Activated naive CD4-positive, alpha-beta T cell (primary cell): Measurements from ENCODE around the gene FIBCD1.
"Not testable (repeated sequence)": the region's sequence is repeated elsewhere in the genome, so short reads cannot be mapped to it uniquely, and the experiment has no call there.

Experiments
- DNase-seq, 4 experiments: peaks; one replicate each; lab custom pipeline; 2025; lab: John Stamatoyannopoulos, UW

Gene FIBCD1

GRCh38 chr9:130973686-130974281 lies 34.7 kb upstream of the FIBCD1 start:
- DNase-seq = no peak

DNA sequence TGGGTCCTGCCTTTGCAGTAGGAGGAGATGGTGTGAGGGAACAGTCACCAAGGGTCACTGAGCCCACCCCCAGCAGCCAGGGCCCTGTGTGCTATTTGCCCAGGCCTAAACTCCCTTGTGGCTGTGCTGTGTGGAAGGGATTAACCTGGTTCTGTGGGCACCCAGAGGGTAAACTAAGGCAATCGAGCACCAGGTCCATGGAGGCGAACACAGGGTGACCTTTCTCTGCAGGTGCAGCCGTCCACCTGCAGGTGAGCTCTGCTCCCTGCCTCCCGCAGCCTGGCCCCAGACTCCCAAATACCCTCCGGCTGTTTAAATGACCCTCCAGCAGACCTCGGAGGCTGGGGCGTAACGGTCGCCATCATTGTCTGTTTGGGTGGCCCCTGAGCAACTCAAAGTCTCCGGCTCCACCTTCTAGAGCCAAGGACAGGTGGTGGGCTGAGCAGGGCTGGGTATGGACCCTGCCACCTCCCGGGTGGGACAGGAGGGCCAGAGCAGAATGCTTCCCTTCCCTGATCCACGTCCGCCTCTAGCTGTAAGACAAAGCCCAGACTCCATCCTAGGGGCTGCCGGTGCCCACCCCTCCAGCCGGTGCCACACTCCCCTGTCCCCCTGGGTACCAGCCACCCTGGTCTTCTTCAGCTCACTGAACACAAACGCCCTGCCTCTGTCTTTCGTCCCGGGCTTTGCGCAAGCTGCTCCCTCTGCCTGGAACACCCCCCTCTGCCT lies 34.1 kb upstream of the FIBCD1 start:
- DNase-seq = no peak

DNA sequence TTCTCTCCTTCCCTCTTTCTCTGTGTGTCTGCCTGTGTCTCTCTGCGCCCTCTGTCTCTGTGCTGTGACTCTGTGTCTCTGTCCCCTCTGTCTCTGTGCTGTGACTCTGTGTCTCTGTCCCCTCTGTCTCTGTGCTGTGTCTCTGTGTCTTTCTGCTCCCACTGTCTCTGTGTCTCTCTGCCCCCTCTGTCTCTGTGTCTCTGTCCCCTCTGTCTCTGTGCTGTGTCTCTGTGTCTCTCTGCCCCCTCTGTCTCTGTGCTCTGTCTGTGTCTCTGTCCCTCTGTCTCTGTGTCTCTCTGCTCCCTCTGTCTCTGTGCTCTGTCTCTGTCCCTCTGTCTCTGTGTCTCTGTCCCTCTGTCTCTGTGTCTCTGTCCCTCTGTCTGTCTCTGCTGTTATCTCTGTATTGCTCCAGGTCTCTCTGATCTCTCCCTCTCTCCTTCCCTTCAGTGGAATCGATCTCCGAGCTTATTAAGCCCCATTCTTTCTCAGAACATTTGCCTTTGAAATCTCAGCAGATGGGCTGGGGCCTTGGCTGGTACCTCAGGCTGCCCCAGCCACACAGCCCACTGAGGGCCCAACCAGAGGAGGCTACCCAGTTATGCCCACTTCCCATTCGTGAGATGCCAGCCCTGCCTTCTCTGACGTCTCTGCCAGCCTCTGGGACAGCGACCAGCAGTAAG lies 33.4 kb upstream of the FIBCD1 start:
- DNase-seq = no peak

DNA sequence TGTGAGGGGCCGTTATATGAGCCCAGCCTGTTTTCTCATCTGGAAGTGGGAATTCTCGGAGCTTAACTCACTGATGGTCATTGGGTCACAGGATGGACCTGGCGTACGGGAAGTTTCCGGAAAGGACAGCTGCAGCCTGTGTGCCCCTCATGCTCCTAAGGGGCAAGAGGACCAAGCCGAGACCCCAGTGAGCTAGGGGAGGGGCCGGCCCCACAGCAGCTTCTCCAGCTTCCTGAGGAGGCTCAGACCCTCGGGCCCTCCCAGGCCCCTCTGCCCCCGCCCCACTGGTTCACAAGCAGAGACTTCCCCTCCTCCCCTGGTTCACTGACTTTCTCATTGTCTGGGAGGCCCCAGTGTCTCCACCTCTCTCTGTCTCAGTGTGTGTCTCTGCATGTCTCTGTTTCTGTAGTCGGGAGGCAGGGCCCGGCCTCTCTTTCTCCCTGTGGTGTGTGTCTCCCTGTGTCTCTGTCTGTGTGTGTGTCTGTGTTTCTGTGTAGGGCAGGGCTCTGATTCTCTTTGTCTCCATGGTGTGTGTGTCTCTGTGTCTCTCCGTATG lies 32.3 kb upstream of the FIBCD1 start:
- DNase-seq = no peak

DNA sequence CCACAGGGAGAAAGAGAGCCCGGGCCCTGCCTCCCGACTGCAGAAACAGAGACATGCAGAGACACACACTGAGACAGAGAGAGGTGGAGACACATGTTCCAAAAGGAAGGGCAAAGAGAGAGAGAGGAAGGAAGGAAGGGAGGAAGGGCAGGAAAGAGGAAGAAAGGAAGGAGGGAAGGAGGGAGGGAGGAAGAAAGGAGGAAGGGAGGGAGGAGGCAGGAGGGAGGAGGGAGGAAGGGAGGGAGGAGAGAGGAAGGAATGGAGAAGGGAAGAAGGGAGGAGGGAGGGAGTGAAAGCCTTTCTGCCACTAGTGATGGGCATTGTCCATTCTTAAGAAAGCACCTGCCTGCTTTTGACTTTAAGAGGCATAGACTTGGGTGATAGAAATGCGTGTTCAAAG lies 31.8 kb upstream of the FIBCD1 start:
- DNase-seq = no peak

DNA sequence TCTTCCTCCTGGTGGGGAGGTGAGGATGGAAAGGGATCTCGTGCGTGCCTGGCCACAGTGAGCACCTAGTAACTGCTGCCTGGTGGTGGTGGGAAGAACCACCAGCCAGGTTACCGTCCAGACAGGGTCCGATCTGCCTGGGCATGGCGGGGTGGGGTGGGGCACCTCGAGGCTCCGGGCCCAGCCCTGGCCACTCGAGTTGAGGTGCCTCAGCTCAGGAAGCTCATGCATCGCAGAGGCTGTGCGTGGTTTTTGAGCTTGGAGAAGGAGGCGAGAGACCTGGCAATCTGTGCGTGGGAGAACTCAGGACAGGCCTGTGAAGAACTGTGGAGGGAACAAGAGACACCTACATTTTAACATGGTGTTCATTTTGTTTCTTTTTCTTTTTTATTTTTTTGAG lies 31.0 kb upstream of the FIBCD1 start:
- no peak for DNase-seq

DNA sequence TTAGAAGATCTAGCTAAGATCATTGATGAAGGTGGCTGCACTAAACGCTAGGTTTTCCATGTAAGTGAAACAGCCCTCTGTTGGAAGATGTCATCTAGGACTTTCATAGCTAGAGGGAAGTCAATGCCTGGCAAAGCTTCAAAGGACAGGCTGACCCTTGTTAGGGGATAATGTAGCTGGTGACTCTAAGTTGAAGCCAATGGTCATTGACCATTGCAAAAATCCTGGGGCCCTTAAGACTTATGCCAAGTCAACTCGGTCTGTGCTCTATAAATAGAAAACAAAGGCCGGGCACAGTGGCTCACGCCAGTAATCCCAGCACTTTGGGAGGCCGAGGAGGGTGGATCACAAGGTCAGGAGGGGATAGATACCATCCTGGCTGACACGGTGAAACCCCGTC lies 26.6 kb upstream of the FIBCD1 start:
- no peak for DNase-seq

DNA sequence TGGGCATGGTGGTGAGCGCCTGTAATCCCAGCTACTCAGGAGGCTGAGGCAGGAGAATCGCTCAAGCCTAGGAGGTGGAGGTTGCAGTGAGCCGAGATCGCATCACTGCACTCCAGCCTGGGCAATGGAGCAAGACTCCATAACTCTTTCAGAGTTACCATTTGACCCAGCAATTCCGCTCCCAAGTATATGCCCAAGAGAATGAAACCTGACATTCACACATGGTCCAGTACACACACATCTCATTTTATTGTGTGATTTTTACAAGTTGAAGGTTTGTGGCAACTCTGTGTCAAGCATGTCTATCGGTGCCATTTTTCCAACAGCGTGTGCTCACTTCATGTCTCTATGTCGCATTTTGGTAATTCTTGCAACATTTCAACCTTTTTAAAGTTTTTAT lies 24.9 kb upstream of the FIBCD1 start:
- no peak for DNase-seq

- no peak for DNase-seq
These were observed 24.4 kb upstream of the FIBCD1 start for GRCh38 chr9:130963337-130963908.

GRCh38 chr9:130962418-130963316 lies 23.6 kb upstream of the FIBCD1 start:
- DNase-seq = no peak

DNA sequence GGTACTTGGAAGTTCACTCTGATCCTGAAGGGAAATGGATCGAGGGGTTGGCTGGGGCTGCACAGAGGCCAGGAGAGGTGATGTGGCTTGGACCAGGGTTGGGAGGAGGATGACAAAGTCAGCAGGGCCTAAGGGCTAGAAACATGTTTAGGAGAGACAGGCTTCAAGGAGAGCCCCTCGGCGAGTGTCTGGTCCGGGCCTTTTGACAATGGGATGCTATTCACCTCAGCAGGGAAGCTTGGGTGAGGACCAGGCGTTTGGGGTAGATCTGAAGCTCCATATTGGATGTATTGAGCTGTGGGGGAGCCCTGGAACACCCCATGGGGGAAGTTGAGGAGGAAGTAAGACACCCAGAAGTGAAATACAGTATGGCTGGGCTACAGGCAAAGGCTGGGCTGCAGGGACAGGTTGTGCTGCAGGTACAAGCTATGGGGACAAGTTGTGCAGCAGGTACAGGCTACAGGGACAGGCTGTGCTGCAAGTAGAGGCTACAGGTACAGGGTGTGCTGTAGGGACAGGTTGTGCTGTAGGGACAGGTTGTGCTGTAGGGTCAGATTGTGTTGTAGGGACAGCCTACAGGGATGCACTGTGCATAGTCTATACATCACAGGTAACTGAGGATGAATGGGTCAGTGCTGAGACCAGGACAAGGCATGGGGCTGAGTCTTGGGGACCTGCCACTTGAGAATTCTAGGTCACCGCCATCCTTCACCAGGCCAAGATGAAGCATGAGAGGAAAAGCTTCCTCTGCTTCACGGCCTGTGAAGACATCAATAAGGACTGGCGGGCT lies 22.7 kb upstream of the FIBCD1 start:
- no peak for DNase-seq

DNA sequence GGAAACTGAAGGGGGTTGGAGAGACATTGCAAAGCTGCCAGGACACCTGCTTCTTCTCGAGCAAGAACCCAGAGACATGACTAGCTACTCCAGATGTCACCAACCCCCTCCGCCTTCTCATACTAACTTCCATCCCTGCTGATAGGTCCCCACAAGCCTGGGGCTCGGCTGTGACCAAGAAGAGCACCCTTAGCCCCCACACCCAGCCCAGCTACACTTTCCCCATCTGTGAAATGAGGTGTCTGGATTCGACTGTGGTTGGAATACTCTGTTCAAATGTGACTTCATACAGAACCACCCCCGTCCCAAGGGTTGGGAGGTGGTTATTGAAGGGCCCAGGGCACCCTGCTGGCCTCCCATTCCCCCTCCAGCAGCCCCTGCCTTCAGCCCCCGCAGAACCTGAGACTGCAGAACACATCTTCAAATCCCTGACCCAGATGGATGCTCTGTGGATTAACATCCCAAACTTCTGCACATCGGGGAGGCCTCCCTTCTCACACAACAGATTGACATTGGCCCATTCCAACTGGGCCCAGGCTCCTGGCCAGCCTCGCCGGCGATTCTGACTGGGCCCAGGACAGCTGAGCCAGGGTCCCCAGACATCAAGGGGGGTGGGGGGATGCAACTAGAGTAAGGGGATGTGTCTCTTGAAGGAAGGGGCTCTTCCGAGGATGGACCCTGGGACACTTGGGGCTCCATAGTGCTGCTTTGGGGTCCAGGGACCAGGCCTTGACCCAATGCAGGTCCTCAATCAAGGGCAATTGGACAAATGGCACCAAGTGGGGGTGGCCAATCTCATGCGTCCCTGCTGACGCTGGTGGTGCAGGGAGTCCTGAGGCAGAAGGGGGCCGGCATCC lies 21.7 kb upstream of the FIBCD1 start:
- DNase-seq = no peak

DNA sequence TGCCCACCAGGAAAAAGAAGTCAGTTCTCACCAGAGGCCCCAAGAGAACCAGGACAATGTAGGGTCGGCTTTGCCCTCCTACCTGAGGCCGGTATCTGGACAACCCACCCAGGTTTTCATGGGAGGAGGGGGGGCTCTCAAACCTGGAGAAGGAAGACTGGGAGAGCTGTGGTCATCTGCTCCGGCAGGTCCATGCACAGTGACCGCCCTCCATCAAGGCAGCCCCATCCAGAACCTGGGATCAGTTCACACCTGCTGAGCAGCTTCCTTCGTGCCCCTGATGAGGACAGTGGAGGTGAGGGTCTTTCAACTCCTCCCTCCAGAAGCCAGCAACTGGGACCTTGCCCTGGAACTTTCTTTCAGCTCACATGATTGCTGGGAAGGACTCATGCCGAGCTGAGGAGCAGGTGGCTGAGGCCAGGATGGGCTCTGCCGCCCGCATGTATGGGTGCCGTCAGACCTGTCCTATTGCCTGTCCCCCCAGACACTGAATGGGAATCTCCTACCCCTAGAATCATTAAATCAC lies 20.8 kb upstream of the FIBCD1 start:
- no peak for DNase-seq

GRCh38 chr9:130958564-130958963 lies 19.5 kb upstream of the FIBCD1 start:
- DNase-seq = not testable (repeated sequence)

GRCh38 chr9:130957451-130958203 lies 18.6 kb upstream of the FIBCD1 start:
- DNase-seq = no peak

- DNase-seq = no peak
These were observed 17.8 kb upstream of the FIBCD1 start for GRCh38 chr9:130956636-130957450.

GRCh38 chr9:130955947-130956621 lies 17.0 kb upstream of the FIBCD1 start:
- DNase-seq = no peak
